Memory B cell (primary cell): ENCODE measurements around the gene SERP2.

Experiments used
- ATAC-seq: fragments of 150-1000 bp; cut with Tn5 transposase; 2 replicates; pipeline ENCODE4 v1.10.0; 2021; ENCODE audit warnings: low read depth, mild to moderate bottlenecking, moderate library complexity
- DNase-seq, 2 donors: peaks; one replicate each; pipeline ENCODE4 v3.0.0; 2022; ENCODE audit warnings: low spot score in 2 of 2
- H3K27ac Mint-ChIP-seq: one replicate; pipeline ENCODE4 v1.8.0; 2022; ENCODE audit warnings: mild to moderate bottlenecking, moderate library complexity, mixed read lengths
- H3K27me3 Mint-ChIP-seq: one replicate; pipeline ENCODE4 v1.8.0; 2022; ENCODE audit warnings: mixed read lengths
- H3K36me3 Mint-ChIP-seq: one replicate; pipeline ENCODE4 v1.8.0; 2022; ENCODE audit warnings: mild to moderate bottlenecking, mixed read lengths
- H3K4me1 Mint-ChIP-seq: one replicate; pipeline ENCODE4 v1.8.0; 2022; ENCODE audit warnings: mixed read lengths
- H3K4me3 Mint-ChIP-seq: one replicate; pipeline ENCODE4 v1.8.0; 2022; ENCODE audit warnings: mild to moderate bottlenecking, moderate library complexity, mixed read lengths
- H3K9me3 Mint-ChIP-seq: one replicate; pipeline ENCODE4 v1.8.0; 2022; ENCODE audit warnings: mixed read lengths

The SERP2 gene

DNA sequence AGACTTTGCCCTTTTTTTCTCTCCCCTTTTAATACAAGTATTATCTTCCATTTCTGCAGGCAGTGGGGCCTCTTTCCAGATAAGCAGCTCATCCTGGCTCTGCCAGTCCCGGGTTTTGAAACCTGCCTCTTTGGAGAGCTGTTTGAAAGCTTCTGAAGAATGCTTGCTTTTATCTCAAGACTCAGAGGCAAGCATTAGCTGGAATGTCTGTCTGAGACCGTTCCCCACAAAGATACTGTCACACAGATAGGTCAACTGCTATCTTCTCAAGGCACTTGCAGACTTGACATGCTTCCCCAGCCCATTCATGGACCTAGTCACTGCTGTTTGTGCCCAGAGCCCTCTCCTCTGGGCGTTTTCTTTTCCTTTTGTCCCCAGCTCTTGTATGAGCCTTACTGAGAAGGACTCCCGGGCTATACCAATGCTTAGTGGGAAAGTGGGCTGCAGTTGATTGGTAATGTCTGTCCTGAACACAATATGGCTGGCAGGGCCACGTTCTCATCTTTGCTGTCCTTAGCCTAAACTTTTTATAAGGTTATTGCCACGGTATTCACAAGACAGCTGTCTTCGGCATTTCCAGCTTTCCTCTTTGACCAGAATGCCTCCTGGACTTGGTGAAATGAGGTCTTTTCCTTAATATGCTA is 13.4 kb downstream of the SERP2 start:
- ATAC-seq, result no peak
- no peak overlapping the region for H3K4me3 Mint-ChIP-seq
- no peaks in the 10 kb centered on the region for H3K4me1 Mint-ChIP-seq
- H3K27ac Mint-ChIP-seq, result peak overlapping the region; percentile 8
- no peaks in the 10 kb centered on the region for H3K36me3 Mint-ChIP-seq
- no peak for DNase-seq
- H3K9me3 Mint-ChIP-seq, result no peaks in the 10 kb centered on the region
- peaks cover 7% of the 10 kb centered on the region for H3K27me3 Mint-ChIP-seq

DNA sequence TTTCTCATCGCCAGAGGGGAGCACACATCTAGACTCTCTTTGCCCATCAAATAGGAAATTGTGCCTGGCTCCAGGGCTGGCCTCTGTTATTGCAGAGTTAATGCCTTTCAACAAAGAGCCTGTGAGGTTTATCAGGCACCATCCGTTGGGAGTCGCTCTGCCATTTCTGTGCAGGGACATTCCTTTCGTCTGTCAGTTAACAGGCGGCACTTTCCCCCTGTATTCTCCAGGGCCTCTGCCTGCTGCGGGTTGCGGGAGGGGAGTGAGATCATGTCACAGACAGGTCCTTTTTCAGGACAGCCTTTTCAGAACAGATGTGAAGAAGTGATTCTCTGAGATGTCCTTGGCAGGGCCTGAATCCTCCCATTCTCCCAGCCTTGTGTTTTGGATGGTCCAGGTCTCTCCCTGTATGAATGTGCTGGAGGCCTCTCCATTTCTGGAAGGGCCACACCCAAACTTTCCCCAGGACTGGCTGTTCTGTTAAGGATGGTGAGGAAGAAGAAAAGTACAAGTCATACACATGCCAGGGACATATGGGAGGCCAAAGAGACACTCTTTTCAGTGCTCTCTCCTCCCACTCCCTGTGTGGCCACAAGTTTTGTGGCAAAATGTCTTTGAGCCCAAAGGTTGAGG is 14.9 kb downstream of the SERP2 start:
- Mint-ChIP-seq H3K4me3 (no peak overlapping the region), H3K4me1 (peaks cover 3% of the 10 kb centered on the region), H3K27me3 (peaks cover 13% of the 10 kb centered on the region), H3K36me3 (no peaks in the 10 kb centered on the region), H3K9me3 (no peaks in the 10 kb centered on the region), H3K27ac (no peak overlapping the region)
- DNase-seq, result no peak
- ATAC-seq, result no peak

DNA sequence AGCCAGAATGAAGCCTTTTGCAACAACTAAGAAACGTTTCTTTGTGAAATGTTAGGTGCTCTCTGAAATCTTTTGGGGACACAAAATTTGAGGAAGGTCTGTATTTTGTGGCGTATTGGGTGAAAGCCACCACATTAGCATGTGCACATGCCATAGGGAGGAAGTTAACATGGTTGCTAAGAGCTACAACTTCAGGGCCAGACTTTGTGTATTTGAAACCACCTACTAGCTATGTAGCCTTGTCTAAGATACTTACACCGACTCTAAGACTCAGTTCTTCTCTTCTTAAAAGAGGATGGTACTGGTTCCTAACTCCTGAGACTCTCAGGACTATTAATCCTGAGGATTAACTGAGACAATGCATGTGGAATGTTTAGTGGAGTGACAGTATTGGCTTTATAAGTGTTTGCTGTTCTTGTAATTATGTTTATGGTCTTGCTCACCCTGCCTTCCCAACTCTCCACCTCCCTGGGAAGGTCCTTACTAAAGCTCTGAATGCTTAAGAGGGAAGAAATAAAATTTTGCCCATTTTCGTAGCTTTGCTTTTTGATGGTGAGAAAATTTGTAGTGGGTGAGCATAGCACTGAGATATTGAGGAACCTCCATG is 15.5 kb downstream of the SERP2 start:
- ATAC-seq (peak; percentile 22), DNase-seq (no peak)
- Mint-ChIP-seq H3K27ac (no peak overlapping the region), H3K36me3 (no peaks in the 10 kb centered on the region), H3K9me3 (no peaks in the 10 kb centered on the region), H3K4me1 (peaks cover 3% of the 10 kb centered on the region), H3K27me3 (peaks cover 11% of the 10 kb centered on the region), H3K4me3 (no peak overlapping the region)

DNA sequence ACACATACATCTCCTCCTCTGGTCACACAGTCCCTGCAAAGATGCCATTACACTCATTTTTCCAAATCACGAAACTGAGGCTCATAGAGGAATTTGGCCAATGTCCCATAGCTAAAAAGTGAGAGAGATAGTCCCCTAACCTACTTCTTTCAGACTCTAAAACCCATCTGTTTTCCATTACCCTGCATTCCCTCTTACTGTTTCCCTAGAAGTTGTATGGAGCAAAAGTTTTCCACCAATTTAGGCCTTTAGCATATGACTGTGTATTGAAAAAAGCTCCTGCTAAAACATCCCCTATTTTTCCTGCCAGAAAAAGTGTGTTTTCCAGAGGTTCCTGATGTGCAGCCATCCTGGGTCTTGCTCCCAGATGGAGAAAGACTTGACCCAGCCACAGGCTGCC is 16.3 kb downstream of the SERP2 start:
- H3K4me3 Mint-ChIP-seq, result no peak overlapping the region
- peaks cover 3% of the 10 kb centered on the region for H3K4me1 Mint-ChIP-seq
- no peaks in the 10 kb centered on the region for H3K36me3 Mint-ChIP-seq
- peaks cover 10% of the 10 kb centered on the region for H3K27me3 Mint-ChIP-seq
- ATAC-seq (no peak), DNase-seq (no peak)
- H3K9me3 Mint-ChIP-seq, result no peaks in the 10 kb centered on the region
- H3K27ac Mint-ChIP-seq, result no peak overlapping the region

DNA sequence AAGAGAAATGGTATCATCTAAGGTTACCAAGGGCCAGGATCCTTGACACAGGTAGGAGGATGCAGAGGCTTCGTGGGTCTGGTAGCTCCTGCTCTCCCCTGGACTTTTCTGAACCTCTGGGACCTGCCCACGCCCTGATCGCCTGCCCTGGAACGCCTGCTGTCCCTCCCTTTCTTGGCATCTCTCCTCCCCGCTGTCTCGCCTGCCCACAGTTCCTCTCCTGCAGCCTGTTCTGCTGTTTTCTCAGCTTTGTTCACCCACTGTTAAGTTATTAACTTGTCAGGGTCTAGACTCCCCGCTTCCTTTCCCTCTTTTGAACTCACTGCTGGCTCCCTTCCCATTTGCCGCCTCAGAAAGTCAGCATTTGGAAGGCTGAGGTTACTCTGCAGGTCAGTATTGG is 19.8 kb downstream of the SERP2 start:
- no peaks in the 10 kb centered on the region for H3K9me3 Mint-ChIP-seq
- no peak overlapping the region for H3K27ac Mint-ChIP-seq
- no peak for ATAC-seq
- H3K27me3 Mint-ChIP-seq, result peaks cover 9% of the 10 kb centered on the region
- H3K4me3 Mint-ChIP-seq, result no peak overlapping the region
- H3K4me1 Mint-ChIP-seq, result peaks cover 3% of the 10 kb centered on the region
- no peaks in the 10 kb centered on the region for H3K36me3 Mint-ChIP-seq
- DNase-seq, result no peak

DNA sequence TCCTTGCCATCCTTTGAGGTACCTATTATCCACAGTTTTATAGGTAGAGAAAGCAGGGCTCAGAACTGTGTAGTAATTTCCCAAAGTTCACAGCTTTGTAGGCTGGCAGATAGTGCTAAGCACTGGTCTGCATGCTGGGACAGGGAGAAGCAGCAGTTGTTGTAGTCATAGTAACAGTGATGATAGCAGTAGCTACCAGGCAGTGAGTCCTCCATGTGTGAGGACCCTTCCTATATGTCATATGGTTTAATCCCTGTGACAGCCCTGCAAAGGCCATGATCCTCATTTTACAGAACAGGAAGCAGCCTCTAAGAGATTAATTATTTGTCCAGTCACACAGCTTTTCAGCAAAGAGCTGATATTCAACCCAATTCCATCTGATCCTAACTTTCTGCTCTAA is 21.0 kb downstream of the SERP2 start:
- Mint-ChIP-seq H3K4me3 (no peak overlapping the region), H3K27ac (no peak overlapping the region), H3K27me3 (peaks cover 16% of the 10 kb centered on the region), H3K9me3 (no peaks in the 10 kb centered on the region), H3K4me1 (peaks cover 3% of the 10 kb centered on the region), H3K36me3 (no peaks in the 10 kb centered on the region)
- no peak for DNase-seq
- no peak for ATAC-seq

DNA sequence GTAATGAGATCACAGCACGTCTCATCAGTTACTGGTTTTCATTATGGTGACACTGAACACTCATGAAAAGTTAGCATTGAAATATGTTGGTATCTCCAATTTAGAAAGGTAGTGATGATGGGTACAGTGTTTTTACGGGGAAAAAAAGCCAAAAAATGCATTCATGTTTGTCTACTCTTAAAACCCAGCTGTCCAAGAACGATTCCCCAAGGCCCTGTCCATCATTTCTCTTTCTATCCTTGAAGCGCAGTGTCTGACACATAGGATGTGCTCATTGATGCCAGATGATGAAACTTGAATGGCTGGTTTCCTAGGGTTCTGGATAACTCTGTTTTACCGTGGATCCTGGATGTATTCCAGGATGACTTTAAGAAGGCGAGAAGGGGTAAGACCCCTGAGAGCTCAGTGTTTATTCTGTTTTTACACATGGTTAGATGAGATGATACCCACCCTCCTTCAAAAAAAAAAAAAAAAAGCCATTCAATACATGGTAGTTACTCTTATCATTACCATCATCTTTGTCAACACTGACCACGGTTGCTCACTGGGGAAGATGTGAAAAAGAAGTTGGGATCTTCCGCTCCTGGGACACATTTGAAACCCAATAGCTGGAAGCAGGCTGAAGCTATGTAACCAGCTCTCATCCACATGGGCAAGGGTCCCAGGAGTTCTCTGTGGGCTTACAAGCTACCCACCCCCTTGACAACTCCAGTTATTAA is 22.5 kb downstream of the SERP2 start:
- ATAC-seq (no peak), DNase-seq (no peak)
- no peak overlapping the region for H3K27ac Mint-ChIP-seq
- no peaks in the 10 kb centered on the region for H3K36me3 Mint-ChIP-seq
- H3K27me3 Mint-ChIP-seq, result peaks cover 16% of the 10 kb centered on the region
- H3K9me3 Mint-ChIP-seq, result no peaks in the 10 kb centered on the region
- no peak overlapping the region for H3K4me3 Mint-ChIP-seq
- peaks cover 3% of the 10 kb centered on the region for H3K4me1 Mint-ChIP-seq

DNA sequence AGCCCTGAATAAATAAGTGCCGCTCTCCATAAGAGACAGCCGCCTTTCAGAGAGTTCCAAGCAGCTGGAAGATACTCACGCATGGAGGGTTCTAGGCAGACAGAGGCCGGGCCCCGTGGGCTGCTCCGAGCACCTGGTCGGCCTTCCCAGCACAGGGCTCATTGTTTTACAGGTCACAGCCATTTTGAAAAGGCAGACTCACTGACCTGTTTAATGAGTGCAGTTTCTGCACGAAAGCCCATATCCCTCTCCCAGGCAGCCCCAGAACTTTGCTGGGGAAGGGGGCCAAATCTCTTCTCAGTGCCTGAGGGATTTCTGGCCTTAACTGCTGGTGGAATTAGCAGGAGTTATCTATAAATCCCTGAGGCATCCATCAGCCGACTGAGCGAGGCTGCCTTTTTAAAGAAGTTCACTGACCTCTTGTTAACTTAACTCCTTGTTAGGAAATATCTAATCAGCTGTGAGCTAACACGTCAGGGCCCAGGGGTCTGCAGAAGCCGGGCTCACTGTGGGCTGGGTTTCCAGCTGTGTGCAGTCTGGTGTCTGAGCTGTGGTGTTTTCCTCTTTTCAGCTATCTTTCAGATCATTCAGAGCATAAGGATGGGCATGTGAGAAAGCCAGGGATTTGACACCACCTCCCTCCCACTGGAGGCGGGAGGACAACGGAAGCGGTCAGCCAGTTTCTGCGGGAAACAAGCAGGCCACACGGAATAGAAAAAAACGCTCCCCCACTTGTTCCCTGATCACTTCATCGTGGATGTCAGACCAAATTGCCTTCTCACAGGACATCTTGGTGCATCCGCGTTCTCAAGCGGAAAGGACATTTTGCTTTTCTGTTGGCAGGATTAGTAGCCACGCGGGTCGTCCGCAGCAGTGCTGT is 23.3 kb downstream of the SERP2 start:
- no peaks in the 10 kb centered on the region for H3K9me3 Mint-ChIP-seq
- H3K27me3 Mint-ChIP-seq, result peaks cover 14% of the 10 kb centered on the region
- DNase-seq (no peak), ATAC-seq (no peak)
- no peaks in the 10 kb centered on the region for H3K36me3 Mint-ChIP-seq
- H3K27ac Mint-ChIP-seq, result no peak overlapping the region
- no peak overlapping the region for H3K4me3 Mint-ChIP-seq
- H3K4me1 Mint-ChIP-seq, result peaks cover 3% of the 10 kb centered on the region

DNA sequence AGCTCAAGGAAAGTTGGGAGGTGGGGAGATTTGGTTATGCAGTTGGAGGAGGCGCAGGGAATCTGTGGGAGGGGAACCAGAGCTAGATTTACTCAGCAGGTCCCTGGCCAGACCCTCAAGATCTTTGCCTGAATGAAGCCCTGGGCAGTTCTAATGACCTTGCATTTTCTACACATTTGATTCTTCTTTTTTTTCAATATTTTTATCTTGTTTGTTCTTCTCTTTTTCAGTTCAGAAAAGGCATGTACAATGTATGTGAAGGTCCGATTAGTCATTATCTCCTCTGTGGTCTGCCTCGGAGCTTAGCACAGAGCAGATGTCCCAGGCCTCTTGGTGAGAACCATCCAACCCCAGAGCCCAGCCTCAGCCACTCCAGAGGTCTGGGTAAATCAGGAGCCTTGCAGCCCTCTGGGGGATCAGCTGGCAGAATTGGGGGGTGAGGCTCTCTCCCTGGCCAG is 24.2 kb downstream of the SERP2 start:
- DNase-seq (no peak), ATAC-seq (no peak)
- peaks cover 12% of the 10 kb centered on the region for H3K27me3 Mint-ChIP-seq
- no peak overlapping the region for H3K4me3 Mint-ChIP-seq
- no peak overlapping the region for H3K27ac Mint-ChIP-seq
- H3K9me3 Mint-ChIP-seq, result no peaks in the 10 kb centered on the region
- H3K4me1 Mint-ChIP-seq, result peaks cover 3% of the 10 kb centered on the region
- H3K36me3 Mint-ChIP-seq, result no peaks in the 10 kb centered on the region

DNA sequence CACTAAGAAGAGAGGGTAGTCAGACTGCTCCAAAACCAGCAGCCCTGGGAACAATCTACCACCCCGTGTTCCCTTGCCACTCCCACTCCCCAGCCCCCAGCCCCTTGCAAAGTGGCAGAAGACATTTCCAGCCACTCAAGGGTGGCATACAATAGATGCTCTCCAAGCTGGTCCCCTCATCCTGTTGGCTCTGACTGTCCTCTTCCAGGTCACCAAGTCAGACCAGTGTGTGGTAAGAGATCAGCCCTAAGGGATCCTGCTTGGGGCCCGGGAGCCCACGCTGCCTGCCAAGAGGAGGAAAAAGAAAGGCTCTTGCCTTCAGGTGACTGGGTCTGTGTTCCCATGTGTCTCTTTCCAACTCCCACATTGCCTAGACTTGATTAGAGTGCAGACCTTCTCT is 25.0 kb downstream of the SERP2 start:
- Mint-ChIP-seq H3K9me3 (no peaks in the 10 kb centered on the region), H3K4me1 (no peaks in the 10 kb centered on the region)
- no peak for ATAC-seq

DNA sequence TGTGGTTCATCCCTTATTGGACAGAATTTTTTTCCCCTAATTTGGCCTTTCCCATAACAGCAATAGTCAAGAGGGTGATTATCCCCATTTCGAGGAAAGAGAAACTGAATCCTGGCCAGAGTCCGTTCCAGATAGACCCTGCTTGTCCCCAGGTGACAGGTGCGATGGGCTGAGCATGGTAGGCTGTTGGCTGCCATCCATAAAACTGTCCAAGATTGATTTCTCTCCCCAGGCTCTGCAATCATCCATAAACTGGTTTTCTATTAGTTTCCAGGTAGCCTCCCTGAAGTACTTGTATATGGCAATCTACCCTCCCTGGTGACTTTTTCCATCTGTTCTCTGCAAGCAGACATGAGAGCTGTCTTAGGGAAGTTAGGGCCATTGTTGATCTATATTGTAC is 25.4 kb downstream of the SERP2 start:
- peaks cover 10% of the 10 kb centered on the region for H3K27me3 Mint-ChIP-seq
- no peak for DNase-seq
- H3K9me3 Mint-ChIP-seq, result no peaks in the 10 kb centered on the region
- no peaks in the 10 kb centered on the region for H3K4me1 Mint-ChIP-seq
- H3K4me3 Mint-ChIP-seq, result no peak overlapping the region
- H3K36me3 Mint-ChIP-seq, result no peaks in the 10 kb centered on the region
- no peak for ATAC-seq
- no peak overlapping the region for H3K27ac Mint-ChIP-seq

More for the DNA sequence above, 25.0 kb downstream of the SERP2 start:
- H3K4me3 Mint-ChIP-seq, result no peak overlapping the region
- H3K27ac Mint-ChIP-seq, result no peak overlapping the region
- H3K27me3 Mint-ChIP-seq, result peaks cover 8% of the 10 kb centered on the region
- no peak for DNase-seq
- no peaks in the 10 kb centered on the region for H3K36me3 Mint-ChIP-seq

DNA sequence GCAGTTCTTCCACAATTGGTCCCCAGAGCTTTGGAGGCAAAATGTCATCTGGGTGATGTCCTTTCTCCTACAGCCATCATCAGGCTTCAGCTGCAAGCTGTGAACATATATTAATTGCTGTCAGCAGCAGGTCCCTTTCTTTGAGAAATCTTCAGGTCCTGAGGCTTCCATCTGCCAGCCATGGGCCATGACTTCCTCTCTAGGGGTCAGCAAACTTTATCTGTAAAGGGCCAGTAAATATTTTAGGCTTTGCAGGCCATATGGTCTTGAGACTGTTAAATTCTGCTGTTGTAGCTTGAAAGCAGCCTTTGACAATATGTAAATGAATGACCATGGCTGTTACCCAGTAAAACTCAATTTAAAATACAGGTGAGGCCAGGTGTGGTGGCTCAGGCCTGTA is 27.1 kb downstream of the SERP2 start:
- ATAC-seq (no peak), DNase-seq (no peak)
- Mint-ChIP-seq H3K4me3 (no peak overlapping the region), H3K36me3 (no peaks in the 10 kb centered on the region), H3K27me3 (peaks cover 14% of the 10 kb centered on the region), H3K9me3 (no peaks in the 10 kb centered on the region), H3K27ac (no peak overlapping the region), H3K4me1 (no peaks in the 10 kb centered on the region)

DNA sequence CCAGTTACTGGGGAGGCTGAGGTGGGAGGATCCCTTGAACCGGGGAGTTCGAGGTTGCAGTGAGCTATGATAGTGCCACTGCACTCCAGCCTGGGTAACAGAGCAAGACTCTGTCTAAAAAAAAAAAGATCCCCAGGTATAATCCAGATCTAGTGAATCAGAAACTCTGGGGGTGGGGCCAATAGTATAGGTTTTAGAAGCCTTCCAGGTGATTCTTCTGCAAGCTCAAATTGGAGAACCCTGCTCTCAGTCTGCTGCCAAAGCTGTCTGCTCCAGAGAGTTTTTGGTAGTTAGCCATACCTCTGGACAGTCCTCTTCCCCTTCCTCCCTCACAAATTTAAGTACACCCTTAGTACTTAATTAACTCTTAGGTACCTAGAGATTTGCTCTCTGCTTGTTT is 28.0 kb downstream of the SERP2 start:
- H3K36me3 Mint-ChIP-seq, result no peaks in the 10 kb centered on the region
- no peak for DNase-seq
- H3K27ac Mint-ChIP-seq, result no peak overlapping the region
- no peak overlapping the region for H3K4me3 Mint-ChIP-seq
- H3K9me3 Mint-ChIP-seq, result no peaks in the 10 kb centered on the region
- H3K4me1 Mint-ChIP-seq, result no peaks in the 10 kb centered on the region
- ATAC-seq, result no peak
- H3K27me3 Mint-ChIP-seq, result peaks cover 17% of the 10 kb centered on the region
